Thoracic aorta (tissue), 2 donors: ENCODE results near the gene UFD1. TPM values are rescaled to one million over a fixed set of nuclear protein-coding genes. Genes with fewer than 3 reads are reported as not detected.

Source experiments
- ATAC-seq: fragments of 150-250 bp; one replicate; pipeline ENCODE4 v1.8.0; 2017; ENCODE audit warnings: low read depth; ENCODE audit not compliant: insufficient number of reproducible peaks, low FRiP score
- DNase-seq: peaks from one replicate; pipeline ENCODE4 v3.0.0-alpha.2; 2020; ENCODE audit warnings: low spot score
- H3K27ac ChIP-seq, 2 donors: fragments of 200-600 bp; sonication (generic); 1 replicate in 1 of 2; 2 replicates in 1 of 2; pipeline ENCODE4 v1.5.1; 2016; ENCODE audit warnings: mild to moderate bottlenecking in 2 of 2, moderate library complexity in 2 of 2
- H3K27me3 ChIP-seq: fragments of 200-600 bp; sonication (generic); replicated peaks from 2 replicates; pipeline ENCODE4 v1.6.0; 2016; ENCODE audit warnings: mild to moderate bottlenecking; ENCODE audit not compliant: insufficient read depth
- H3K36me3 ChIP-seq: fragments of 200-600 bp; sonication (generic); one replicate; pipeline ENCODE4 v1.5.1; 2016
- H3K4me1 ChIP-seq, 2 donors: fragments of 200-600 bp; sonication (generic); 1 replicate in 1 of 2; 2 replicates in 1 of 2; pipeline versions ENCODE4 v1.5.1 to v1.6.0; 2016; ENCODE audit warnings: low read depth in 2 of 2, mild to moderate bottlenecking in 1 of 2; ENCODE audit not compliant: control insufficient read depth in 1 of 2
- H3K4me3 ChIP-seq: fragments of 200-600 bp; sonication (generic); 2 replicates; pipeline ENCODE4 v1.5.1; 2016; ENCODE audit warnings: mild to moderate bottlenecking
- H3K9me3 ChIP-seq: fragments of 200-600 bp; sonication (generic); 2 replicates; pipeline ENCODE4 v1.5.1; 2016
- total RNA-seq, 2 donors: library from RNA; depleted of rRNA; stranded (reverse); fragments of >200 nt; gene quantifications; one replicate each; pipeline versions ENCODE4 v1.1.0 to v1.2.3, GENCODE V29; 2016
- TF ChIP-seq, protein P1 (sequence below): fragments of 200-600 bp; sonication (generic); IDR thresholded peaks from one replicate; pipeline ENCODE4 v1.5.1; 2019; ENCODE audit warnings: antibody characterized with exemption

UFD1 gene
- total RNA-seq, 2 donors from 2014 or later: 32.0 to 32.5 TPM

DNA sequence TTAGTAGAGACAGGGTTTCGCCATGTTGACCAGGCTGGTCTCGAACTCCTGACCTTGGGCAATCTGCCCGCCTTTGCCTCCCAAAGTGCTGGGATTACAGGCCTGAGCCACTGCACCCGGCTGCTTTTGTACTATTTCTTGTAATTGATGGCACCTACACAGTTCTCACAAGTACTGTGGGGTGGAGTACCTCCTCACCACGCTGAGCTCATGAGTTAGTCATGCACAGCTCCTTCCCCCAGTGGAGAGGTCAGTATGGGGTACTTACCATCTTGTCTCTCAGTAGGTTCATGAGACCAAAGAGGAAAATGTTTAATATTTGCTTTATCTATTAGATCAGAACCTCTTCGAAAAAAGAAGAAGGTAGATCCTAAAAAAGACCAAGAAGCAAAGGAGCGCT lies 44.6 kb downstream of the UFD1 start:
- Histone ChIP-seq H3K36me3 (peaks cover 13% of the 10 kb centered on the region), H3K27me3 (no peaks in the 10 kb centered on the region), H3K4me3 (no peak overlapping the region), H3K4me1 (peaks cover 12 to 23% of the 10 kb centered on the region in 2 donors), H3K9me3 (no peaks in the 10 kb centered on the region), H3K27ac (no peak overlapping the region)
- DNase-seq (no peak), ATAC-seq (no peak)
- TF ChIP-seq, protein P1, sequence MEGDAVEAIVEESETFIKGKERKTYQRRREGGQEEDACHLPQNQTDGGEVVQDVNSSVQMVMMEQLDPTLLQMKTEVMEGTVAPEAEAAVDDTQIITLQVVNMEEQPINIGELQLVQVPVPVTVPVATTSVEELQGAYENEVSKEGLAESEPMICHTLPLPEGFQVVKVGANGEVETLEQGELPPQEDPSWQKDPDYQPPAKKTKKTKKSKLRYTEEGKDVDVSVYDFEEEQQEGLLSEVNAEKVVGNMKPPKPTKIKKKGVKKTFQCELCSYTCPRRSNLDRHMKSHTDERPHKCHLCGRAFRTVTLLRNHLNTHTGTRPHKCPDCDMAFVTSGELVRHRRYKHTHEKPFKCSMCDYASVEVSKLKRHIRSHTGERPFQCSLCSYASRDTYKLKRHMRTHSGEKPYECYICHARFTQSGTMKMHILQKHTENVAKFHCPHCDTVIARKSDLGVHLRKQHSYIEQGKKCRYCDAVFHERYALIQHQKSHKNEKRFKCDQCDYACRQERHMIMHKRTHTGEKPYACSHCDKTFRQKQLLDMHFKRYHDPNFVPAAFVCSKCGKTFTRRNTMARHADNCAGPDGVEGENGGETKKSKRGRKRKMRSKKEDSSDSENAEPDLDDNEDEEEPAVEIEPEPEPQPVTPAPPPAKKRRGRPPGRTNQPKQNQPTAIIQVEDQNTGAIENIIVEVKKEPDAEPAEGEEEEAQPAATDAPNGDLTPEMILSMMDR: no peak

DNA sequence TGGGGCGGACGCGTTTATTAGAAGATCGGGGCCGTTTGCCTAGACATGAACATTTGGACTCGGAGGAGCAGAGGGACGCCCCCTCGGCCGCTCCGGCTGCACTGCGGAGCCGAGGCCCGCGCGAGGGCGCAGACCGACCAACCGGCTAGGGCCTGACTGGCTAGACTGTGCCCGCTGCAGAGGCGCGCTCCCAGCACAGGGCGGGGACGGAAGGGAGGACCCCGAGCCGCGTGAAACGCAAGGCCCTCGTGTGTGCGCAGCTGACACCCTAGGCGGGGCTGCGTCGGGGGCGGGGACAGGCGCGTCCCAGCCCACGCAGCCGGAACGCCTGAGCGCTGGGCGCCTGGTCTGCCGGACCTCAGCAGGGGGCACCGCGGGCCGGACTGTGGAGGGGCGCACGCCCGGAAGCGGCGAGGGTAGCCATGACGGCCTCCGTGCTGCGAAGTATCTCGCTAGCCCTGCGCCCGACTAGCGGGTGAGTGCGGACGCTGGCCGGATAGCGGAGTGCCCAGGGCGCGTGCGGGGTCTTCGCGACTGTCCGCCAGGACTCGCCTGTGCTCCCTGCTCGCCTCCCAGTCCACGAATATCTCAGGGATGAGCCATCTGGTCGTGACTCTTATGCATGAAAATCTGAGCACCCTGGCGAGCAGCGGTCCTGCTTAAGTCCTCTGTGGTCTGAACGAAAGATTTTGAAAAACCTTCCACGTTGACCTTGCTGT lies 46.7 kb downstream of the UFD1 start, which contains the start of gene MRPL40:
TSS of gene MRPL40 (plus strand) at position 413 of the 719 bp plus-strand sequence. CDS start at position 423, 10 bp downstream.
- Histone ChIP-seq H3K9me3 (no peaks in the 10 kb centered on the region), H3K4me3 (peak within 1 kb of the TSS; percentile 95), H3K27me3 (no peaks in the 10 kb centered on the region), H3K4me1 (peaks cover 12 to 33% of the 10 kb centered on the region in 2 donors), H3K27ac (peak within 1 kb of the TSS; percentile 91 to 94), H3K36me3 (peaks cover 13% of the 10 kb centered on the region)
- TF ChIP-seq, protein P1: no peak
- ATAC-seq: peak; percentile 89
- DNase-seq: peak; percentile 58

DNA sequence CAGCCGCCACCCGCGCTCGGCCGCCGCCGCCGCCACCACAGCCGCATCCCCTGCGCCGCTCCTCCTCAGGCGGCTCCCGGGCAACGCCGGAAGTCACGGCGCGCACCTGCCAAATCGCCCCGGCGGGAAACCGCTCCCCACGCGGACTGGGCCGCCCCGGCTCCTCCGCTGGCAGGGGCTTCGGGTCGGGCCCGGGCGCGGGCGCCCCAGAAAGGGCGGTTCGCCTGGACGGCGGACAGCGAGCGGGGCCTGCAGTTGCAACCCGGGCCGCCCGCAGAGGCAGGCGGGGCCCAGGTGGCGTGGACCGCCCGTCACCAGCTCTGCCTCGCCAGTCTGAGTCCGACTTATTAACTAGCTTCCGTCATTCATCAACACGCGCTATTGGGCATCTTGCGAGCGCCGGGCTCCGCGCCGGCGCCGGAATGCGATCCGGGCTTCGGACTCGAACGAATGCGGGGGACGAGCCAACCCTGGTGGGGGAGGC lies 47.3 kb downstream of the UFD1 start, which contains the start of gene HIRA:
TSS of gene HIRA (minus strand) at position 85 of the 484 bp plus-strand sequence. CDS start 257 bp downstream, outside the sequence.
- Histone ChIP-seq H3K36me3 (peaks cover 13% of the 10 kb centered on the region), H3K4me1 (peaks cover 12 to 33% of the 10 kb centered on the region in 2 donors), H3K27ac (peak within 1 kb of the TSS; percentile 91 to 94), H3K4me3 (peak within 1 kb of the TSS; percentile 95), H3K9me3 (no peaks in the 10 kb centered on the region), H3K27me3 (no peaks in the 10 kb centered on the region)
- TF ChIP-seq, protein P1: no peak
- DNase-seq (no peak), ATAC-seq (peak; percentile 44)

DNA sequence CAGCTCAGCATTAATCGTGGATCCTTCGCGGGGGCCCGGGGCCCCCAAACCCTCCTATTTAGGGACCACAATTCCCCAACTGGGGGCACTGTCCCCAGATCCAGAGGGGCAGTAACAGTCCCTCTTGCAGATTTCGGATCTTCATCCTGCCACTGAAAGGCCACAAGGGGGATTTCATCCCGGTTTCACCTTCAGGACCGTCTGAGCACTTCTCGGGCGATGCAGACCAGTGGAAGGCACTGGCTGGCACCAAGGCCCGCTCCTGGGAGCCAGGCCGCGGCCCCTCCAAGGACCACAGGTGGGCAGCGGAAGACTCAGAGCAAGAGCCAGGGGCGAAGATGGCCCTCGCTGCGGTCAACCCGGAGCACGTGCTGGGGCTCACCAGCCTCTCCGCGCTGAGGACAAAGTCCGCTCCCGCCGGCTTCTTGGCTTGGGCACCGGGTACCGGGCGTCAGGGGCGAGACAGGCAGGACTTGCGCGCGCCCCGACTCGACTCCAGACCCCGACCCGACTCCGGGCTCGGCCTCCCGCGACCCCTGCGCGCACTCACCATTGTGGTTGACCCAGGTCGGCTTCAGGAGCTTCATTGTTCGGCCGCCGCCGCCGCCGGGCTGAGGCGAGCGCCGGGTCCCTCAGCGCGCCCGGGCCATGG lies 48.0 kb downstream of the UFD1 start:
- H3K4me3 ChIP-seq: peak overlapping the region; percentile 95
- H3K27me3 ChIP-seq: no peaks in the 10 kb centered on the region
- H3K4me1 ChIP-seq: peaks cover 12 to 33% of the 10 kb centered on the region in 2 donors
- no peak overlapping the region for H3K27ac ChIP-seq
- peaks cover 11% of the 10 kb centered on the region for H3K36me3 ChIP-seq
- TF ChIP-seq, protein P1: no peak
- DNase-seq (no peak), ATAC-seq (no peak)
- H3K9me3 ChIP-seq: no peaks in the 10 kb centered on the region
